ENCODE data around the gene RNF19B. TPM values are rescaled to one million over a fixed set of nuclear protein-coding genes. Genes with fewer than 3 reads are reported as not detected.

Gene RNF19B
- total and polyA plus RNA-seq, 2 of the 13 experiments (the other 11 are each of a cell fraction or from before 2014, with no cell fraction given): 15.3 to 22.5 TPM

DNA sequence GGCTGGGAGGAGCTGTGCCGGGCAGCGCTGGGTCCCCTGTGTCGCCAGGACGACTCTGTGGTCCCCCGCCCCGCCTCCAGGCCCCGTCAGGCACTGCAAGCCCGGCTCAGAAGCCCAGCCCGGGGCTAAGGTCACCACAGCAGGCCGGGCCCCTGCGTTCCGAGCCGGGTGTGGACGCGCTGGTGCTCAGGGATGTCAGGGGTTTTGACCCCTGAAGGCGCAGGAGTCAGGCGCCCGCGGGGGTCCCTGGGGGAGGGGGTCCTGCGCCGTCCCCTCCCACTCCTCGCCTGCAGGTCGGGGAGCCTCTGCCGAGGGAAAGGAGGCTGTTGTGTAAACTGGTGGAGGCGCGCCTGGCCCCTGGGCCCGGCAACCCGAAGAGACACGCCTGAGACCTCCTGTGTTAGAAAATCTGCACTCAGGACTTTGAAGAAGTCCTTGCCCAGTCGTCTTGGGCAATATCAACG lies 39.7 kb downstream of the RNF19B start (continued):
- TF ChIP-seq CTCF (CRISPR knock-in tag; IDR thresholded peaks at IDR 0.05) (peak; percentile 55), TAF1 (CRISPR knock-in tag; IDR thresholded peaks at IDR 0.05) (no peak), ZFX (CRISPR knock-in tag; IDR thresholded peaks at IDR 0.05; ENCODE audit: low read depth) (peak; percentile 55; the same call in 1 of the 2 replicates), HIC2 (CRISPR knock-in tag; IDR thresholded peaks at IDR 0.05; ENCODE audit: low read depth) (no peak), TBX3 (IDR thresholded peaks at IDR 0.05; ENCODE audit: borderline replicate concordance) (no peak), ZNF10 (CRISPR knock-in tag; IDR thresholded peaks at IDR 0.05; ENCODE audit: borderline replicate concordance, low read depth) (no peak), DRAP1 (CRISPR knock-in tag; IDR thresholded peaks at IDR 0.05) (no peak), KDM2A (CRISPR knock-in tag; IDR thresholded peaks at IDR 0.05; ENCODE audit: borderline replicate concordance, low read depth) (0 out of 2 replicates have a peak, but pooled peaks have one; percentile 33)
- TF ChIP-seq, protein P1, sequence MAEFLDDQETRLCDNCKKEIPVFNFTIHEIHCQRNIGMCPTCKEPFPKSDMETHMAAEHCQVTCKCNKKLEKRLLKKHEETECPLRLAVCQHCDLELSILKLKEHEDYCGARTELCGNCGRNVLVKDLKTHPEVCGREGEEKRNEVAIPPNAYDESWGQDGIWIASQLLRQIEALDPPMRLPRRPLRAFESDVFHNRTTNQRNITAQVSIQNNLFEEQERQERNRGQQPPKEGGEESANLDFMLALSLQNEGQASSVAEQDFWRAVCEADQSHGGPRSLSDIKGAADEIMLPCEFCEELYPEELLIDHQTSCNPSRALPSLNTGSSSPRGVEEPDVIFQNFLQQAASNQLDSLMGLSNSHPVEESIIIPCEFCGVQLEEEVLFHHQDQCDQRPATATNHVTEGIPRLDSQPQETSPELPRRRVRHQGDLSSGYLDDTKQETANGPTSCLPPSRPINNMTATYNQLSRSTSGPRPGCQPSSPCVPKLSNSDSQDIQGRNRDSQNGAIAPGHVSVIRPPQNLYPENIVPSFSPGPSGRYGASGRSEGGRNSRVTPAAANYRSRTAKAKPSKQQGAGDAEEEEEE (CRISPR knock-in tag; IDR thresholded peaks at IDR 0.05; ENCODE audit: borderline replicate concordance): no peak
- TF ChIP-seq, protein P2, sequence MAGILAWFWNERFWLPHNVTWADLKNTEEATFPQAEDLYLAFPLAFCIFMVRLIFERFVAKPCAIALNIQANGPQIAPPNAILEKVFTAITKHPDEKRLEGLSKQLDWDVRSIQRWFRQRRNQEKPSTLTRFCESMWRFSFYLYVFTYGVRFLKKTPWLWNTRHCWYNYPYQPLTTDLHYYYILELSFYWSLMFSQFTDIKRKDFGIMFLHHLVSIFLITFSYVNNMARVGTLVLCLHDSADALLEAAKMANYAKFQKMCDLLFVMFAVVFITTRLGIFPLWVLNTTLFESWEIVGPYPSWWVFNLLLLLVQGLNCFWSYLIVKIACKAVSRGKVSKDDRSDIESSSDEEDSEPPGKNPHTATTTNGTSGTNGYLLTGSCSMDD (CRISPR knock-in tag; IDR thresholded peaks at IDR 0.05): no peak
- TF ChIP-seq, protein P3, sequence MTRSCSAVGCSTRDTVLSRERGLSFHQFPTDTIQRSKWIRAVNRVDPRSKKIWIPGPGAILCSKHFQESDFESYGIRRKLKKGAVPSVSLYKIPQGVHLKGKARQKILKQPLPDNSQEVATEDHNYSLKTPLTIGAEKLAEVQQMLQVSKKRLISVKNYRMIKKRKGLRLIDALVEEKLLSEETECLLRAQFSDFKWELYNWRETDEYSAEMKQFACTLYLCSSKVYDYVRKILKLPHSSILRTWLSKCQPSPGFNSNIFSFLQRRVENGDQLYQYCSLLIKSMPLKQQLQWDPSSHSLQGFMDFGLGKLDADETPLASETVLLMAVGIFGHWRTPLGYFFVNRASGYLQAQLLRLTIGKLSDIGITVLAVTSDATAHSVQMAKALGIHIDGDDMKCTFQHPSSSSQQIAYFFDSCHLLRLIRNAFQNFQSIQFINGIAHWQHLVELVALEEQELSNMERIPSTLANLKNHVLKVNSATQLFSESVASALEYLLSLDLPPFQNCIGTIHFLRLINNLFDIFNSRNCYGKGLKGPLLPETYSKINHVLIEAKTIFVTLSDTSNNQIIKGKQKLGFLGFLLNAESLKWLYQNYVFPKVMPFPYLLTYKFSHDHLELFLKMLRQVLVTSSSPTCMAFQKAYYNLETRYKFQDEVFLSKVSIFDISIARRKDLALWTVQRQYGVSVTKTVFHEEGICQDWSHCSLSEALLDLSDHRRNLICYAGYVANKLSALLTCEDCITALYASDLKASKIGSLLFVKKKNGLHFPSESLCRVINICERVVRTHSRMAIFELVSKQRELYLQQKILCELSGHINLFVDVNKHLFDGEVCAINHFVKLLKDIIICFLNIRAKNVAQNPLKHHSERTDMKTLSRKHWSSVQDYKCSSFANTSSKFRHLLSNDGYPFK (CRISPR knock-in tag; IDR thresholded peaks at IDR 0.05; ENCODE audit: borderline replicate concordance): peak; percentile 25; the same call in 1 of the 2 replicates
- TF ChIP-seq, protein P4, sequence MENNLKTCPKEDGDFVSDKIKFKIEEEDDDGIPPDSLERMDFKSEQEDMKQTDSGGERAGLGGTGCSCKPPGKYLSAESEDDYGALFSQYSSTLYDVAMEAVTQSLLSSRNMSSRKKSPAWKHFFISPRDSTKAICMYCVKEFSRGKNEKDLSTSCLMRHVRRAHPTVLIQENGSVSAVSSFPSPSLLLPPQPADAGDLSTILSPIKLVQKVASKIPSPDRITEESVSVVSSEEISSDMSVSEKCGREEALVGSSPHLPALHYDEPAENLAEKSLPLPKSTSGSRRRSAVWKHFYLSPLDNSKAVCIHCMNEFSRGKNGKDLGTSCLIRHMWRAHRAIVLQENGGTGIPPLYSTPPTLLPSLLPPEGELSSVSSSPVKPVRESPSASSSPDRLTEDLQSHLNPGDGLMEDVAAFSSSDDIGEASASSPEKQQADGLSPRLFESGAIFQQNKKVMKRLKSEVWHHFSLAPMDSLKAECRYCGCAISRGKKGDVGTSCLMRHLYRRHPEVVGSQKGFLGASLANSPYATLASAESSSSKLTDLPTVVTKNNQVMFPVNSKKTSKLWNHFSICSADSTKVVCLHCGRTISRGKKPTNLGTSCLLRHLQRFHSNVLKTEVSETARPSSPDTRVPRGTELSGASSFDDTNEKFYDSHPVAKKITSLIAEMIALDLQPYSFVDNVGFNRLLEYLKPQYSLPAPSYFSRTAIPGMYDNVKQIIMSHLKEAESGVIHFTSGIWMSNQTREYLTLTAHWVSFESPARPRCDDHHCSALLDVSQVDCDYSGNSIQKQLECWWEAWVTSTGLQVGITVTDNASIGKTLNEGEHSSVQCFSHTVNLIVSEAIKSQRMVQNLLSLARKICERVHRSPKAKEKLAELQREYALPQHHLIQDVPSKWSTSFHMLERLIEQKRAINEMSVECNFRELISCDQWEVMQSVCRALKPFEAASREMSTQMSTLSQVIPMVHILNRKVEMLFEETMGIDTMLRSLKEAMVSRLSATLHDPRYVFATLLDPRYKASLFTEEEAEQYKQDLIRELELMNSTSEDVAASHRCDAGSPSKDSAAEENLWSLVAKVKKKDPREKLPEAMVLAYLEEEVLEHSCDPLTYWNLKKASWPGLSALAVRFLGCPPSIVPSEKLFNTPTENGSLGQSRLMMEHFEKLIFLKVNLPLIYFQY (CRISPR knock-in tag; IDR thresholded peaks at IDR 0.05; ENCODE audit: borderline replicate concordance): peak; percentile 47; the same call in 1 of the 2 replicates
